Measurements from ENCODE around the gene GRIA2.
"Not testable (repeated sequence)": the region's sequence is repeated elsewhere in the genome, so short reads cannot be mapped to it uniquely, and the experiment has no call there.

The GRIA2 gene

DNA sequence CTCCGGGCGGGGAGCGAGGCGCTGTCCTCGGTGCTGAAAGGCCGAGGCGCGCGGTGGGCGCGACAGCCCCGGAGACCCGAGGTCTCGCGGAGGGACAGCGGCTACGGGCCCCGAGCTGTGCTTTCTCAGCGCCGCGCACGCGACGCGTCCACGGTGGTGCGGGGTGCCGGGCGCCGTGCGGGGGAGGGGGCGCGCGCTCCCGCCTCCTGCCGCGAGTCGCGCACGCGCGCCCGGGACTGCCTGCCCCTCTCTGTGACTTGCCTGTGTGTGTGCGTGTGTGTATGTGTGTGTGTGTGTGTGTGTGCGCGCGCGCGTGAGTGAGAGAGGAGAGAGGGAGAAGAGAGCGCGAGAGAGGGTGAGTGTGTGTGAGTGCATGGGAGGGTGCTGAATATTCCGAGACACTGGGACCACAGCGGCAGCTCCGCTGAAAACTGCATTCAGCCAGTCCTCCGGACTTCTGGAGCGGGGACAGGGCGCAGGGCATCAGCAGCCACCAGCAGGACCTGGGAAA, at the start of gene GRIA2:
GRIA2 (plus strand) TSS at position 358 of the 511 bp plus-strand sequence. CDS start 315 bp downstream, outside the sequence.
- DNase-seq (ENCODE audit: low read depth in 2 of 2): peak; percentile 7 to 33

- no peak for DNase-seq (ENCODE audit: low read depth in 2 of 2)
Observed at GRCh38 chr4:157172011-157172410, 48.5 kb upstream of the GRIA2 start.

DNA sequence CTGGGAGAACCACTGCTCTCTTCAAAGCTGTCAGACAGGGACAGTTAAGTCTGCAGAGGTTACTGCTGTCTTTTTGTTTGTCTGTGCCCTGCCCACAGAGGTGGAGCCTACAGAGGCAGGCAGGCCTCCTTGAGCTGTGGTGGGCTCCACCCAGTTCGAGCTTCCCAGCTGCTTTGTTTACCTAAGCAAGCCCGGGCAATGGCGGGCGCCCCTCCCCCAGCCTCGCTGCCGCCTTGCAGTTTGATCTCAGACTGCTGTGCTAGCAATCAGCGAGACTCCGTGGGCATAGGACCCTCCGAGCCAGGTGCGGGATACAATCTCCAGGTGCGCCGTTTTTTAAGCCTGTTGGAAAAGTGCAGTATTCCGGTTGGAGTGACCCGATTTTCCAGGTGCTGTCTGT, 40.3 kb upstream of the GRIA2 start:
- not testable (repeated sequence) for DNase-seq (ENCODE audit: low read depth in 2 of 2)

DNA sequence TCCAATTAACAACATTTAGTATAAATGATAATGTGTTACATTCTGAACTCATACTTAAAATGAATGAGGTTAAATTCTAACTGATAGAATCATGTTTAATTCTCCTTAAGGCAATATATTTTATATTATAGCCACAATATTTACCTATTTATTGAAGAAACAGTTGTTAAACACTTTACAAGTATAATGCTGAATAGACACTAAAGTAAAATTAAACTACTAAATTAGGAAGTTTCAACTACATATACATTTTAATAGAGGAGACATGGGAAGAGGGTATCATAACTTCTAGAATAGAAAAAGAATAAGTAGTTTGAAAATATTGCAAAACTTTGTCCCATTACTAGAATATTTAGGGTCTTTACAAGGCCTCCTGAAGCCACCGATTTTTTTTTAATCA, 36.2 kb upstream of the GRIA2 start:
- no peak for DNase-seq (ENCODE audit: low read depth in 2 of 2)

GRCh38 chr4:157185363-157185762, 35.2 kb upstream of the GRIA2 start:
- no peak for DNase-seq (ENCODE audit: low read depth in 2 of 2)

- DNase-seq (ENCODE audit: low read depth in 2 of 2): no peak
Observed at GRCh38 chr4:157195374-157195773, 25.2 kb upstream of the GRIA2 start.

GRCh38 chr4:157196046-157196445, 24.5 kb upstream of the GRIA2 start:
- no peak for DNase-seq (ENCODE audit: low read depth in 2 of 2)

GRCh38 chr4:157204634-157205244, 15.8 kb upstream of the GRIA2 start:
- DNase-seq (ENCODE audit: low read depth in 2 of 2): no peak

- DNase-seq (ENCODE audit: low read depth in 2 of 2): no peak
Observed at GRCh38 chr4:157217708-157218107, 2.8 kb upstream of the GRIA2 start.

DNA sequence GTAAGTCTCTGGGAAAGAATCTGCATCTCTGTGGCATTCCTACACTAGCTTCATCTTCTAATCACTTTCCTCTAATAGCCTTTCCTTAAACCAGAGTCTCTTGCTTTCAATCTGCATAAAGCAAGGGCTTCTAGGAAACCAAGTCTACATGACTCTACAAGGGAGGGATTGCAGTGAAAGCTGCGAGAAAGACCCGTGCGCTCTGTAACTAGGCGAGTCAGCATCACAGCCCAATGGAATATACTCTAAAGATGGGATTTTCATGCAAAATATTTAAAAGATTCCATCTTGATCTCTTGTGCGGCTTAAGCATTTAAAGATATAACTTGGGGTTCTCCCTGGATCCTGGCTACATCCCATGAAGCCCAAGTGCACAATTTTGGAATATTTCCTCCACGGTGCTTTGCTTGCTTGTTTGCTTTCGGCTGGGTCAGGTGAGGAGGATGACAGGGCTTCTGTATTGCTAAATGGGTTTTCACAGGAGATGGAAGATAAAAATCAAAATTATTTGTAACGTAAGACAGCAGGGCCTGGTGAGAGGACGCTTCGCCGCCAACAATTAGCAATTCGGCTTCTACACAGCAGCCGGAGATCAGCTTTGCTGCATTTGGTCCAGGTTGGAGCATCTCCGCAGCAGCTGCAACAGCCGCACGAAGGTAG, 687 bp upstream of the GRIA2 start:
- DNase-seq (ENCODE audit: low read depth in 2 of 2): no peak

- no peak for DNase-seq (ENCODE audit: low read depth in 2 of 2)
Observed at GRCh38 chr4:157221426-157221894, 932 bp downstream of the GRIA2 start.

DNA sequence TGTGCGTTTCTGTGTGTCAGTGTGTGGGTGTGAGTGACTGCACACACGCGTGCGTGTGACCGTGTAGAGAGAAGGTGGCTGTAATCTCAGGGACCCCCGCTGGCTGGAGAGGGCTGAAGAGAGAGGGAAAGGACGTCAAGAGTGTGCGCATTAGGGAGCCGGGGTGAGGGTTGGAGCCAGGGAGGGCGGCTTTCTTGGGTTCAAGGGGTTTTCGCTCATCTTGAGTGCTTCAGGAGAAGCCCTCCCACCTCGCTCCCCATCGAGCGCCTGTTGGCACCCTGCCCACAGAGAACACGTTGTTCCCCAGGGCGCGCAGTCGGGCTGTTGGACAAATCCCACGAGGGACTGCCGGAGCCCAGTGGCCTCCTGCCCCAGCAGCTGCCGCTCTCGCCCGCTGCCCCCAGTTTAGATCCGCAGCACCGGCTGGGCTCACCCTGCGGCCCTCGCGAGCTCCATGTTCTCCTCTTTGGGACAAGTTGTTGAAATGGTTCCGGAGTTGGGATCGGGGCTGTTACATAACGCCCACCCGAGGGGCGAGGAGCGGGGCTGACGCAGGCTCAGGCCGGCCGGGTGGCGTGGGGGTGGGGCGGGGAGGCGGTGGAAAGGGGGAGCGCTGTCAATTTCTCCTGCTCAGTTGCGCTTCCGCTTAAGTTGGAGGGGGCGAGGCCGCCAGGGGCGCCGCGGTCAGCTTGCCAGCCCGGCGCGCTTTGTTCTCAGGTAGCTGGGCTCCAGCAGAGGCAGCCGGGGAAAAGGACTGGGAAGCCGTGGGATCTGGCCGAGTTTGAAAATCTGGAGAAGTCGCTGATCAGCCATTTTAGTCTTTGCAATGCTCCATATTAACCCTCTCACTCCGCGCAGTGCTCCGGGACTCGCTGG, 1.6 kb downstream of the GRIA2 start:
- DNase-seq (ENCODE audit: low read depth in 2 of 2): no peak

DNA sequence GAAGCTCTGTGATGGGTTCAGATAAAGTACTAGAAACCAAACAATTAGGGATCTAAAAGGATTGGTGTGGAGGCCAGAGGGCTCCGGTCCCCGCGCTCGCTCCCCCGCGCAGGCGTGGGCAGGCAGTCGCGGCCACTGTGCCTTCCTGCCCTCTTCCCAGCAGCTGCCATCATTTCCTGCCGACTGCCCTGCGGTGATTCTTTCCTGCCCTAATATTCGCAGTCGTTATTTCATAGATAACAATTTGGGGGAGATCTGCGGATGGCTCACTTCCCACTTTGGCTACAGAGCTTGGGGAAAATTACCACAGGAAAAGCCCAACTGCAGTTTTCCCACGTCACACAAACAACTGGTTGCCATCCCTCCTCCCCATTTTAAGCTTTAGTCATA, 2.2 kb downstream of the GRIA2 start:
- DNase-seq (ENCODE audit: low read depth in 2 of 2): no peak

- no peak for DNase-seq (ENCODE audit: low read depth in 2 of 2)
Observed at GRCh38 chr4:157223456-157223855, 2.9 kb downstream of the GRIA2 start.

- no peak for DNase-seq (ENCODE audit: low read depth in 2 of 2)
Observed at GRCh38 chr4:157225096-157225495, 4.6 kb downstream of the GRIA2 start.

GRCh38 chr4:157226035-157226434, 5.5 kb downstream of the GRIA2 start:
- no peak for DNase-seq (ENCODE audit: low read depth in 2 of 2)

DNA sequence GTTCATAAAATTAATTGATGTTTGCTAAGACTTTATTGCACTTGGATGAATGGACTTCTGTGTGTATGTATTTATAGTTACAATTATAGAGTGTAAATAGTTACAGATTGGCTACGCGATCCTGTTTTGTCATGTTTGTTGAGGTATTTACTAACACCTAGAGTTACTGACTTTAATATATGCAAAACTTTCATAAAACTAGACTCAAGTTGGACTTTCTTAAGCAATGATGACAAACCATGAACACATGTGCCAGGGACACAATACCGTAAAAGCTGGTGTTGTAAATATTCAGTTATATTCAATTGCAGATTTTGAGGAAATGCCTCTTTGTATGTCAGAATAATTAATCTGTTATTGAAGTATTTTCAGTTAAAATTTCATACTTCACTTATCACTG, 6.1 kb downstream of the GRIA2 start:
- no peak for DNase-seq (ENCODE audit: low read depth in 2 of 2)

GRCh38 chr4:157231525-157231924, 11.0 kb downstream of the GRIA2 start:
- no peak for DNase-seq (ENCODE audit: low read depth in 2 of 2)

GRCh38 chr4:157242871-157243270, 22.3 kb downstream of the GRIA2 start:
- DNase-seq (ENCODE audit: low read depth in 2 of 2): no peak

GRCh38 chr4:157244348-157244747, 23.8 kb downstream of the GRIA2 start:
- no peak for DNase-seq (ENCODE audit: low read depth in 2 of 2)

DNA sequence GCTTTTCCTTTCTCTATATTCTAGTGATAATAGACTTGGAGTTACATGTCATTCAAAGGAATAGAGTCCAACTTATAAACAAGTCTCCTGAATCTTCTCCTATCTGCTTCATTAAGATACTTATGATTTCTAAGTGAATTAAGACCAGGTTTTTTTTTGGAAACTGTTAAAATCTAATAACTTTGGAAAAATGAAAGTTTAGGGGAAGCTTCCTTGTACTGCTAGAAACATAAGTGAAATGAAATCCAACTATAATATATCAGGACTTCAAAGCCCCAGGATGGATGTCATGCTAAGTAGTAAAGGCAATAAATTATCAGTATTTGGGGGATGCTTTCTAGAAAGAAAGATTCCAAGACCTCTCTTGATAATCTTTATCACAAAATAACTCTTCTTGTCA, 24.8 kb downstream of the GRIA2 start:
- DNase-seq (ENCODE audit: low read depth in 2 of 2): no peak

GRCh38 chr4:157246964-157247363, 26.4 kb downstream of the GRIA2 start:
- DNase-seq (ENCODE audit: low read depth in 2 of 2): no peak
